H9 (cell line): ENCODE measurements around the gene KIF5C. TPM values are rescaled to one million over a fixed set of nuclear protein-coding genes. Genes with fewer than 3 reads are reported as not detected.

ENCODE experiments used
- DNase-seq: peaks from one replicate; pipeline ENCODE4 v3.0.0-alpha.2; 2017
- H2AFZ ChIP-seq: one replicate; pipeline ENCODE4 v1.6.1; 2013; ENCODE audit warnings: mild to moderate bottlenecking, low read length, control low read depth, moderate library complexity
- H2AK5ac ChIP-seq: 2 replicates; pipeline ENCODE4 v1.6.1; 2013; ENCODE audit warnings: low read length, control low read depth, mixed read lengths; ENCODE audit not compliant: insufficient read length
- H2BK120ac ChIP-seq: one replicate; pipeline ENCODE4 v1.6.1; 2013; ENCODE audit warnings: low read depth, mild to moderate bottlenecking, low read length, control low read depth, inconsistent platforms; ENCODE audit not compliant: poor library complexity, severe bottlenecking
- H2BK12ac ChIP-seq: 2 replicates; pipeline ENCODE4 v1.6.1; 2013; ENCODE audit warnings: low read length, control low read depth, mixed read lengths, low read depth; ENCODE audit not compliant: insufficient read length
- H2BK15ac ChIP-seq: 2 replicates; pipeline ENCODE4 v1.6.1; 2013; ENCODE audit warnings: low read depth, low read length, control low read depth
- H2BK20ac ChIP-seq: one replicate; pipeline ENCODE4 v1.6.1; 2013; ENCODE audit warnings: low read depth, mild to moderate bottlenecking, low read length, control low read depth, inconsistent platforms; ENCODE audit not compliant: poor library complexity, severe bottlenecking
- H2BK5ac ChIP-seq: 2 replicates; pipeline ENCODE4 v1.6.1; 2013; ENCODE audit warnings: low read length, control low read depth, mixed read lengths; ENCODE audit not compliant: insufficient read length
- H3K14ac ChIP-seq: 2 replicates; pipeline ENCODE4 v1.6.1; 2013; ENCODE audit warnings: low read length, control low read depth; ENCODE audit not compliant: insufficient read depth
- H3K18ac ChIP-seq: 2 replicates; pipeline ENCODE4 v1.6.1; 2013; ENCODE audit warnings: low read depth, mild to moderate bottlenecking, mixed read lengths, low read length, control low read depth; ENCODE audit not compliant: insufficient read length
- H3K23ac ChIP-seq: 2 replicates; pipeline ENCODE4 v1.6.1; 2013; ENCODE audit warnings: low read length, control low read depth, mixed read lengths, low read depth; ENCODE audit not compliant: insufficient read length
- H3K23me2 ChIP-seq: 2 replicates; pipeline ENCODE4 v1.6.1; 2013; ENCODE audit warnings: low read depth, mild to moderate bottlenecking, mixed read lengths, low read length, control low read depth; ENCODE audit not compliant: insufficient read length, poor library complexity, severe bottlenecking
- H3K27ac ChIP-seq: 2 replicates; pipeline ENCODE4 v1.5.1; 2013; ENCODE audit warnings: low read length, control low read depth, mixed read lengths, low read depth; ENCODE audit not compliant: insufficient read length
- H3K27me3 ChIP-seq: 2 replicates; pipeline ENCODE4 v1.6.1; 2013; ENCODE audit warnings: low read length, control low read depth, inconsistent platforms; ENCODE audit not compliant: insufficient read depth
- H3K4ac ChIP-seq: 2 replicates; pipeline ENCODE4 v1.6.1; 2013; ENCODE audit warnings: low read depth, mild to moderate bottlenecking, control low read depth, inconsistent platforms, low read length, moderate library complexity
- H3K4me1 ChIP-seq: 2 replicates; pipeline ENCODE4 v1.6.1; 2013; ENCODE audit warnings: low read length, control low read depth, inconsistent platforms; ENCODE audit not compliant: insufficient read depth
- H3K4me2 ChIP-seq: 2 replicates; pipeline ENCODE4 v1.6.1; 2013; ENCODE audit warnings: low read length, control low read depth, mixed read lengths; ENCODE audit not compliant: insufficient read length, insufficient read depth
- H3K56ac ChIP-seq: 2 replicates; pipeline ENCODE4 v1.6.1; 2013; ENCODE audit warnings: low read depth, mild to moderate bottlenecking, mixed read lengths, low read length, control low read depth; ENCODE audit not compliant: insufficient read length
- H3K79me1 ChIP-seq: 2 replicates; pipeline ENCODE4 v1.6.1; 2013; ENCODE audit warnings: low read depth, mild to moderate bottlenecking, moderate library complexity, low read length, control low read depth, inconsistent platforms; ENCODE audit not compliant: insufficient read depth, poor library complexity, severe bottlenecking
- H3K79me2 ChIP-seq: 2 replicates; pipeline ENCODE4 v1.6.1; 2013; ENCODE audit warnings: low read length, control low read depth, inconsistent platforms; ENCODE audit not compliant: insufficient read depth
- H3K9ac ChIP-seq: 2 replicates; pipeline ENCODE4 v1.6.1; 2013; ENCODE audit warnings: low read length, control low read depth, mixed read lengths; ENCODE audit not compliant: insufficient read length; ENCODE audit errors: extremely low read depth
- H3K9me3 ChIP-seq: one replicate; pipeline ENCODE4 v1.6.1; 2013; ENCODE audit warnings: low read depth, low read length, inconsistent platforms; ENCODE audit not compliant: control insufficient read depth
- H3T11ph ChIP-seq: one replicate; pipeline ENCODE4 v1.6.1; 2013; ENCODE audit warnings: mild to moderate bottlenecking, low read length, control low read depth, inconsistent platforms
- H4K20me1 ChIP-seq: one replicate; pipeline ENCODE4 v1.6.1; 2013; ENCODE audit not compliant: control insufficient read depth, insufficient read length, insufficient read depth
- H4K5ac ChIP-seq: 2 replicates; pipeline ENCODE4 v1.6.1; 2013; ENCODE audit warnings: low read depth, mild to moderate bottlenecking, mixed read lengths, low read length, control low read depth; ENCODE audit not compliant: insufficient read length
- H4K8ac ChIP-seq: replicated peaks from 2 replicates; pipeline ENCODE4 v1.6.1; 2013; ENCODE audit warnings: low read length, control low read depth, mixed read lengths, low read depth; ENCODE audit not compliant: insufficient read length
- H4K91ac ChIP-seq: 2 replicates; pipeline ENCODE4 v1.6.1; 2013; ENCODE audit warnings: low read depth, mild to moderate bottlenecking, moderate library complexity, mixed read lengths, low read length, control low read depth; ENCODE audit not compliant: insufficient read length
- H3K27ac Mint-ChIP-seq, 3 experiments: 2 replicates in 2 of 3; 3 replicates in 1 of 3; pipeline ENCODE4 v1.8.0; 2020 to 2021; ENCODE audit warnings: mixed read lengths in 3 of 3, mild to moderate bottlenecking in 1 of 3, moderate library complexity in 1 of 3
- H3K27me3 Mint-ChIP-seq: 2 replicates; pipeline ENCODE4 v1.8.0; 2021; ENCODE audit warnings: low read depth, mild to moderate bottlenecking, moderate library complexity, mixed read lengths
- H3K36me3 Mint-ChIP-seq, 3 experiments: 2 replicates in 2 of 3; 3 replicates in 1 of 3; pipeline ENCODE4 v1.8.0; 2020 to 2021; ENCODE audit warnings: low read depth in 3 of 3, mixed read lengths in 3 of 3; ENCODE audit not compliant: insufficient read depth in 1 of 3
- H3K4me1 Mint-ChIP-seq, 2 experiments: 2 replicates each; pipeline ENCODE4 v1.8.0; 2020; ENCODE audit warnings: mixed read lengths in 2 of 2
- H3K4me3 Mint-ChIP-seq, 2 experiments: 2 replicates in 1 of 2; 3 replicates in 1 of 2; pipeline ENCODE4 v1.8.0; 2020 to 2021; ENCODE audit warnings: mild to moderate bottlenecking in 2 of 2, mixed read lengths in 2 of 2, moderate library complexity in 1 of 2
- H3K9me3 Mint-ChIP-seq, 2 experiments: 2 replicates in 1 of 2; 3 replicates in 1 of 2; pipeline ENCODE4 v1.8.0; 2020; ENCODE audit warnings: mild to moderate bottlenecking in 2 of 2, mixed read lengths in 2 of 2, moderate library complexity in 1 of 2
- WGBS: extraction: QIAGEN DNeasy Blood & Tissue Kit; methylation state at CpG from one replicate; pipeline ENCODE4 v1.1.7; 2013; ENCODE audit warnings: missing lambda C conversion rate, low lambda C conversion rate, mixed read lengths; ENCODE audit not compliant: insufficient read length; ENCODE audit errors: extremely low coverage; 5-methylcytosine and 5-hydroxymethylcytosine counted together
- total RNA-seq: library from RNA; stranded (reverse); gene quantifications from 2 replicates; pipeline ENCODE4 v1.2.1, GENCODE V29; 2021
- TF ChIP-seq, protein P1 (sequence below): fragments of 200-600 bp; sonication (generic); conservative IDR thresholded peaks from 3 replicates; pipeline ENCODE4 v1.8.0; 2021; ENCODE audit warnings: antibody characterized with exemption, mild to moderate bottlenecking

Gene KIF5C
- total RNA-seq, 1 experiment from 2014 or later = 52.9 TPM

DNA sequence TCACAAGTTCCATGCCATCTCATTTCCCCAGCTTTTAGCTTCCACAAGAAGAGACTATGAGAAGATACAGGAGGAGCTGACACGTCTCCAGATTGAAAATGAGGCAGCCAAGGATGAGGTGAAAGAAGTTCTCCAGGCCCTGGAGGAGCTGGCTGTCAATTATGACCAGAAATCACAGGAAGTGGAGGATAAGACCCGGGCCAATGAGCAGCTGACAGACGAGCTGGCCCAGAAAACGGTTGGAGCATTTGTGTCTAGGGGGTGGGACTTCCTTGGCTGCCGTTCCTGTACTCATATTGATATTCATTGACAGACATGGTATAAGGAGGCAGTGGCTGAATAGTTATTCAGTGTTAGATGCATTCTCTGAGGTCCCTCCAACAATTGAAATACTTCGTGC, 106.3 kb downstream of the KIF5C start:
- H3K4me1 ChIP-seq = peaks cover 2% of the 10 kb centered on the region; the same call in 1 of the 2 replicates
- no peak overlapping the region for H3K4me2 ChIP-seq
- no peak overlapping the region for H2BK15ac ChIP-seq
- no peak overlapping the region for H2AK5ac ChIP-seq
- no peak overlapping the region for H2BK12ac ChIP-seq
- H3K27ac ChIP-seq = no peak overlapping the region
- H3K79me1 ChIP-seq = no peaks in the 10 kb centered on the region
- no peaks in the 10 kb centered on the region for H3K9me3 ChIP-seq
- no peak overlapping the region for H3T11ph ChIP-seq
- H3K18ac ChIP-seq = no peak overlapping the region
- no peak overlapping the region for H4K91ac ChIP-seq
- H2BK20ac ChIP-seq = no peak overlapping the region
- no peak overlapping the region for H2BK120ac ChIP-seq
- H3K23ac ChIP-seq = no peak overlapping the region
- H3K4ac ChIP-seq = no peak overlapping the region
- no peak overlapping the region for H3K56ac ChIP-seq
- H3K4me1 Mint-ChIP-seq = peaks cover 12 to 17% of the 10 kb centered on the region in 2 experiments
- no peaks in the 10 kb centered on the region for H3K79me2 ChIP-seq
- no peaks in the 10 kb centered on the region for H3K23me2 ChIP-seq
- H4K20me1 ChIP-seq = no peaks in the 10 kb centered on the region
- no peak for DNase-seq
- no peak overlapping the region for H2BK5ac ChIP-seq
- no peak overlapping the region for H4K5ac ChIP-seq
- H3K27ac Mint-ChIP-seq = no peak overlapping the region
- H4K8ac ChIP-seq = no peak overlapping the region
- WGBS = no CpG with 5 or more reads among the region's 6 CpGs
- H3K14ac ChIP-seq = no peak overlapping the region
- no peak overlapping the region for H3K9ac ChIP-seq
- peaks cover 36 to 68% (median 55%) of the 10 kb centered on the region in 3 experiments for H3K36me3 Mint-ChIP-seq
- TF ChIP-seq, protein P1, sequence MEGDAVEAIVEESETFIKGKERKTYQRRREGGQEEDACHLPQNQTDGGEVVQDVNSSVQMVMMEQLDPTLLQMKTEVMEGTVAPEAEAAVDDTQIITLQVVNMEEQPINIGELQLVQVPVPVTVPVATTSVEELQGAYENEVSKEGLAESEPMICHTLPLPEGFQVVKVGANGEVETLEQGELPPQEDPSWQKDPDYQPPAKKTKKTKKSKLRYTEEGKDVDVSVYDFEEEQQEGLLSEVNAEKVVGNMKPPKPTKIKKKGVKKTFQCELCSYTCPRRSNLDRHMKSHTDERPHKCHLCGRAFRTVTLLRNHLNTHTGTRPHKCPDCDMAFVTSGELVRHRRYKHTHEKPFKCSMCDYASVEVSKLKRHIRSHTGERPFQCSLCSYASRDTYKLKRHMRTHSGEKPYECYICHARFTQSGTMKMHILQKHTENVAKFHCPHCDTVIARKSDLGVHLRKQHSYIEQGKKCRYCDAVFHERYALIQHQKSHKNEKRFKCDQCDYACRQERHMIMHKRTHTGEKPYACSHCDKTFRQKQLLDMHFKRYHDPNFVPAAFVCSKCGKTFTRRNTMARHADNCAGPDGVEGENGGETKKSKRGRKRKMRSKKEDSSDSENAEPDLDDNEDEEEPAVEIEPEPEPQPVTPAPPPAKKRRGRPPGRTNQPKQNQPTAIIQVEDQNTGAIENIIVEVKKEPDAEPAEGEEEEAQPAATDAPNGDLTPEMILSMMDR = no peak
- H3K9me3 Mint-ChIP-seq = no peaks in the 10 kb centered on the region
- H3K27me3 ChIP-seq = no peaks in the 10 kb centered on the region
- H2AFZ ChIP-seq = no peak overlapping the region
- H3K27me3 Mint-ChIP-seq = no peaks in the 10 kb centered on the region
- H3K4me3 Mint-ChIP-seq = no peak overlapping the region
